ENCODE measurements around the gene LOXL1.

LOXL1 gene

DNA sequence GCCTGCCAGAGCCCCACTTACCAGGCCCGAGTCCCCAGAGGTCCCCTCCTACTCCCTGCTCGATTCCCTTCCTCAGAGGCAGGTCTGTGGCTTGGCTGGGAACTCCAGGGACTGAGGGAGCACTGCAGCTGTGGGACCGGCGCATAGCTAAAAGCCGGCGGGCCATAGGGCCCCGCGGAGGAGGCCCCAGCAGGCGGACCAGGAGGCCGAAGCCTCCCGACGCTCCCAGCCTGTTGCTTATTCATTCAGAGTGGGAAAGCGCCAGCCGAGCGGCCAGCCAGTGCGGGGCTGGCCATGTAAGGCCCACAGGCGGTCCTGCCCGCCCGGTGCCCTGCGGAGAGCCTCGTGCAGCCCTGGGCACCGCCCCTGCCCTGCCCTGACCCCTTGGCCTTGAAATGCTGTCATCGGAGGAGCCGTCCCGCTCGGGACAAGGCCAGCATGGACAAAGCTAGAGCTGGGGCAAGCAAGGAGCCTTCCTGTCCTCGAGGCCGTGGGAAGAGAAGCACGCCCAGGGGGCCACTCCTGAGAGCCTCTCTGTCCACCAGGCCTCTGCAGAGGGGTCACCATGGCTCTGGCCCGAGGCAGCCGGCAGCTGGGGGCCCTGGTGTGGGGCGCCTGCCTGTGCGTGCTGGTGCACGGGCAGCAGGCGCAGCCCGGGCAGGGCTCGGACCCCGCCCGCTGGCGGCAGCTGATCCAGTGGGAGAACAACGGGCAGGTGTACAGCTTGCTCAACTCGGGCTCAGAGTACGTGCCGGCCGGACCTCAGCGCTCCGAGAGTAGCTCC is at the start of gene LOXL1:
Gene LOXL1 (plus strand): TSS at position 244 of the 784 bp plus-strand sequence. CDS start 322 bp downstream, at position 566.
- DNase-seq, result peak; percentile 91

DNA sequence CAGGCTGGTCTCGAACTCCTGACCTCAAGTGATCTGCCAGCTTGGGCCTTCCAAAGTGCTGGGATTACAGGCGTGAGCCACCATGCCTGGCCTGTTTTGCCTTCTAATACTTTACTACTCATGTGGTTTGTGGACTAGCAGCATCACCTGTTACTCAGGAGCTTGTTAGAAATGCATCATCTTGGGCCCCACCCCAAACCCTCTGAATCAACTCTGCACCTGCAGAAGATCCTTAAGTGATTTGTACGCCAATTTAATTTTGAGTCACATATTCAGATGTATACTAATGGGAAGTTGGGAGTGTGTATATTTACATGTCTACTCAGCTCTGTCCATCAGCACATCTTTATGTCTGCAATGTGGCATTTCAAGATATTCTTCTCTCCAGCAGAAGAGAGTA is 46.8 kb upstream of the LOXL1 start:
- DNase-seq, result no peak

- DNase-seq, result no peak
Observed at GRCh38 chr15:73881579-73882320, 44.5 kb upstream of the LOXL1 start.

- DNase-seq, result no peak
Observed at GRCh38 chr15:73882761-73883419, 43.4 kb upstream of the LOXL1 start.

DNA sequence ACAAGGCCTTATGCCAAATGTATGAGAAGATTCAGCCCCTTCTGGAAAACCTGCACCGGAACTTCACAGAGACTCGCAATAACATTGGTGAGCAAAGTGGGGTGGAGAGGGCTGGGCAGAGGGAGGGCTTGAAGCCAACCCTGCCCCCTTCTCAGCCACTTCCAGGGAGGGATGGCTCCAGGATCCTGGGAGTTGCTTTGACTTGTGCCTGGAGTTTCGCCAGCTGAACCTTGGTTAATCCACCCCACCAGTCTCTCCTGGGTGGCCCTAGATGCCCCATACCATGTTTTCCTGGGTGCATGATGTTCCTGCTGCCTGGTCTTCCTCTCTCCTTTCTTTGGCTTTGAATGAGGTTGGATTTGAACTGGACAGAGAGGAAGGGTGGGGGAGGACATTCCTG is 42.1 kb upstream of the LOXL1 start:
- DNase-seq, result no peak

DNA sequence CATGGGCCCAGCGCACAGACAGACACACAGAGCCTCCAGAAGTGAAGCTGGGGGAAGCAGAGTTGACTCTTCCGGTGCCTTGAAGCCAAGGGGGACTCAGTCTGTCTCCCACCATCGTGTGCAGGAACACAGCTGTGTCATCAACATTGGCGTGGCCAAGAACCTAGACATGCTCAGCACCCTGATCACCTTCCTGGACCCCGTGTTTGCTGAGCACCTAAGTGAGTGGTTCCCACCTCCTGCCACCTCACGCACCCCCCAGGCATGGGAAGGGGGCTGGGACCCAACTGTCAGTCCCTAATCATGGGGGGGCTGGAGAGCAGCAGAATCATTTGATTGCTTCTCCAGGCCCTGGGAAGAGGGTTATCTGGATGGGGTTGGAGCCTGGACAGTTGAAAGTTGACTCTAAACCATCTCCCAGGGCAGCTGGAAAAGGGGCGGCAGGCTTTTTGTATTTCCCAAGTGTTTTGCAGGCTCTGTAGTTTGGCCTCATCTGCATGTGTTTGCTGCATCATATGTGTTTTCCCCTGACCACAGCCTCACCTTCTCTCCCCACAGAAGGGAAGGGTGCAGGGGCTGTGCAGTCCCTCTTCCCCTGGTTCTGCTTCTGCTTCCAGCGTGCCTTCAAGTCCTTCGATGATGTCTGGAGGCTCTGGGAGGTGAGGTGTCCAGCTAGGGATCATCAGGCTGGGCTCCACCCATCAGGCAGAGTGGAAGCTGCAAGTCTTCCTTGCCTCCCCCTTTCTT is 40.1 kb upstream of the LOXL1 start:
- DNase-seq, result no peak

DNA sequence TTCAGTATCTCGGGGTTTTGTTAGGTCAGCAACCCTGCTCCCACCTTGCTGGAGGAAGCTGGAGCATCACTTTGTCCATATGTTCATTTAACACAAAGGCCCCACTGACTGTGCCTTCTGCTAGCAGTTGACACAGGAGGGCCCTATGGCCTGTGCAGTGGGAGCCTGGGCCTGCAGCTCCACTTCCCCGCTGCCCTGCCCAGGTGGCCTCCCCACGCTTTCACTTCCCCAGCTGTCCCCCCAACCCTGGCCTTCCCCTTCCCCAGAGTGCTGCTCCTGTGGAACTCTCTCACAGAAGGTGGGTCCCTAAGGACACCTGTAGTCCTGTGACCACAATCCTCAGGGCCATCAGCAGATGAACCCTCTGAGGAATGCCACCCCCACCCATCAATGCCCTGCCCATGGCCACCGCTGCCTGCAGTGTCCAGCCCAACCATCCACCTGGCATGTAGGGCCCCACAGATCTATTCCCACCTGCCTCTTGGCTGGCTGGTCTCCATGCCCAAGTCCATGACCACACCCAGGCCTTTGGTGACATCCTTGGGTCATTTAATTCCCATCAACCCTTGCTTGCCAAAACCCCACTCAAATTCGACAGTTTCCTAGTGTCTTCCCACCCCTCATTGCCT is 39.4 kb upstream of the LOXL1 start:
- no peak for DNase-seq

- no peak for DNase-seq
Observed at GRCh38 chr15:73887481-73887880, 38.8 kb upstream of the LOXL1 start.

DNA sequence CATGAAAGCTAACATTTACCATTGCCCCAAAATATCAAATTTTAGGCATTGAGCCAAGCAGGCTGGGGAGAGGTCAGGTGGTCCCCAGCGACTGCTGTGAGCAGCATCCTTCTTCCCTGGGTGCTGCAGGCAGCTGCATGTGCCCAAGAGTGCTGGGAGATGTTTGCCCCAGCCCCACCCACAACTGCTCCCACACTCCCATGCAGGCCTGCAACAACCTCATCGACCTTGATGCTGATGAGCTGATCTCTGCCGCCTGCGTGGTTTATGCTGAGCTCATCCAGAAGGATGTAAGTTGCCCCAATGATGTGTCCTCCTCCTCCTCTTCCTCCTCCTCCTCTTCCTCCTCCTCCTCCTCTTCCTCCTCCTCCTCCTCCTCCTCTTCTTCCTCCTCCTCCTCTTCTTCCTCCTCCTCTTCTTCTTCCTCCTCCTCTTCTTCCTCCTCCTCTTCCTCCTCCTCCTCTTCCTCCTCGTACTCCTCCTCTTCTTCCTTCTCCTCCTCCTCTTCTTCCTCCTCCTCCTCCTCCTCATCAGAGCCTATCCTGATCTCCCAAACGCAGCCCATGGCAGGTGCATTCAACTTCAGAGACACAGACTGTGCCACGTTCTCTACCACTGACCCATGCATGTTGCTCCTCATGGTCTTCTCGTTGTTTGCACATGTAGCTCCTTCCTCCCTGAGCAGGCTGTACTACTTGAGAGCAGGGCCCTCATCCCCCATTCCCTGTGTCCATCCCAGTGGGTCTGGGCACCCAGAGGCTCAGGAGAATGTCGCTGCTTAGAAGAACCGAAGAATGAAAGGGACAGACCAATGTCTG is 37.8 kb upstream of the LOXL1 start:
- no peak for DNase-seq

DNA sequence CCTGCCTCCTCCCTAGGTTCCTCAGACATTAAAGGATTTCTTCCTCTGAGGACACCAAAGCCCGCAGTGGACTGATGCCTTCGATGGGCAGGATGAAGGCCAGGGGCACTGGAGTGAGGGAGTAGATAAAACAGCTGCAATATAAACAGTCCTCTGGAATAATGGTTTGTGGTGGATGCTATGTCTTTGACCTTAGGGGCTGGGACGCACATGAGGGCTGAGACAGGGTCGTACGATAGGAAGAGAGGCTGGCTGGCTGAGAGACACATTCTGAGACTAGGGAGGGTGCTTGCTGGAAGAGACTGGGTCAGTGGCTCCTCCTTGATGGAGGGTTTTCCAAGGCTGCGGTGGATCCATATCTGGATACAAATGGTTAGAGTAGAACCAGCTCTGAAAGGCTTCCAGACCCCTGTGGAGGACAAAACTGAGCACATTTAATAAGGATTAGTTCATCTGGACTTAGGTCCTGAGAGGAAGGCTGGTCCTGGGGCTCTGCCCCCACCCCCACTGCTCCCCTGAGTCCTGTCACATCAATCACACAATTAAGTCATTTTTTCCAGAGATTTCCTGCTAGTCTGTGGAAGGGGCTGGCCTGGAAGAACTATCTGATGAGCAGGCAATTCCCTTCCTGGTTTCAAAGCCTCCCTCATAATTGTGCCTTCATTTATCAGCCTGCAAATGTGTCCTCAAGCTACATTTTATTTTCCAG is 37.1 kb upstream of the LOXL1 start:
- no peak for DNase-seq

DNA sequence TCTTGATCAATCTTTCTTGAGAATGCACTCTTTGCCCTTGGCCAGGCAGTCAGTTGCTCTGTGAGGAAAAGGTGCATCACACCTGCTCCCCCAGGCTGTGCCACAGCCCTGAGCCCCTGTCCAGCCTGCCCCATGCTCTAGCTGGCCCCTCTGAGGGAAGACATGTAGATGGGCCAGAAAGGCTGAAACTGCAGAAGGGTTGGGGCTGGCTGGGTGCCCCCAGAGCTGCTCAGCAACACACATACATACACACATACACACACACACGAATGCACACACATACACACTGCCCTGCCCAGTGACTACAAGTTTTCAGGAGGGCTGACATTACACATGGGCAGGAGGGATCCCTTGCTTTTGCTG is 36.5 kb upstream of the LOXL1 start:
- DNase-seq, result no peak

GRCh38 chr15:73891328-73892315 is 34.6 kb upstream of the LOXL1 start:
- no peak for DNase-seq

GRCh38 chr15:73892446-73893226 is 33.6 kb upstream of the LOXL1 start:
- DNase-seq, result no peak

DNA sequence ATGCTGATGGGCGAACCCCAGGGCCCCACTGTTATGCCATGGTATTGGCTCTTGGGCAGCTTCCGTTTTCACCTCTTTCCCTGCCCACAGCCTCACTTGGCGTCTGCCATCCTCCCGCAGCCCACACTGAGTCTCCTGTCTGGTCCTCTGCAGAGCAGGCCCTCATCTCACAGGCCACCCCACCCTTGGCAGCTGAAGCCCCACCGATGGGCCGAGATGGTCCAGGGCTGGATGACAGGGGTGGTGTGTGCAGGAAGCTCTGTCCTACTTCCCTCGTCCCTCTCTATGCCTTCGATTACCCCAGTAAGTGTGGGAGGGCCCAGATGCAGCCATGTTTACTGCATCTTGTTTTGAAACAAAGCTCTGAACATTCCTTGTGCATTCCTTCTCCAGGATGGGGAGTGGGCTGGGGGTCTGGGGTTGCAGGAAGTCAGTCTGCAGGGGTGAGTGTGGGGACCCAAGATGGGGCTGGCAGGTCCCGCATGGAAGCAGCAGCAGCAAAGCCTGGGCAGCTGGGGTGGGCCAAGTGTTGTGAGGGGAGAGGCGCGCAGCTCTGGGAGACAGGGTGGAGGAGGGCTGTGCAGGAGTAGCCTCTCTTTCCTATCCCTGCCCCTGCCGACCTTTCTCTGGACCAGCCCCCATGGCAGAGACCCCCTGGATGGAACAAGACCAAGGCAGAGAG is 32.0 kb upstream of the LOXL1 start:
- no peak for DNase-seq

GRCh38 chr15:73897441-73898261 is 28.6 kb upstream of the LOXL1 start:
- DNase-seq, result peak; percentile 70

GRCh38 chr15:73899197-73900094 is 26.8 kb upstream of the LOXL1 start:
- peak; percentile 70 for DNase-seq

Measured in fibroblast of upper back skin (primary cell).